ENCODE results near the gene C8A. TPM values are rescaled to one million over a fixed set of nuclear protein-coding genes. Genes with fewer than 3 reads are reported as not detected.

Gene C8A
- polyA plus RNA-seq, 4 donors, result 0.13 to 2.4 (median 2.1) TPM

DNA sequence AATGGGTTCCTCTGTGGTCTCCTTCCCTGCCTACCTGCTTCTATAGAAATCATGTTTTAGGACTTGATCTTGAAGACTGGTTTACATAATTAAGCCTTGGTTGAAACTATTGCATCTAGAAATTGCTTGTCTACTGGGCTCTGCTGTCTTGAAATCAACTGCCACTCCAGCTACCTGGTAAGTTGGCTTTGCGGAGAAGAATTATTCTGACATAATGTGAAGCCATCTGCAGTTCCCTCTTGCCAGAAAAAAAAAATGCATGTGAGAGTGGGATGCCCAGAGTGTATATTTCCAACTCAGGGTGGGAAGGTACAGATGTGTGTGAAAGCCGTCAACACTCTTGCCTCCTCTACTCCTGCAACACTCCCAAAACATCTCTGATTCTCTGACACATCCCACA, 84.0 kb downstream of the C8A start:
- no peak overlapping the region for H3K4me3 ChIP-seq (ENCODE audit: low read depth in 1 of 3, low read length in 3 of 3)
- 93 to 98% (median 95%) methylated on average over 2 of the region's 2 CpGs for WGBS, 3 donors
- H3K27ac ChIP-seq (ENCODE audit: low read depth in 1 of 3, low read length in 2 of 3), result no peak overlapping the region
- no peaks in the 10 kb centered on the region for H3K36me3 ChIP-seq (ENCODE audit: control insufficient read depth in 3 of 3, insufficient read depth in 2 of 3, low read depth in 1 of 3, low read length in 3 of 3)
- DNase-seq, result no peak
- no peaks in the 10 kb centered on the region for H3K4me1 ChIP-seq (ENCODE audit: control insufficient read depth in 3 of 3, insufficient read depth in 2 of 3, low read depth in 1 of 3, low read length in 2 of 3)
- H3K9me3 ChIP-seq (ENCODE audit: control insufficient read depth in 2 of 2, insufficient read depth in 1 of 2, low read depth in 1 of 2, low read length in 1 of 2), result no peaks in the 10 kb centered on the region
- peaks cover 0 to 2% (median 0%) of the 10 kb centered on the region in 3 donors for H3K27me3 ChIP-seq (ENCODE audit: control insufficient read depth in 3 of 3, insufficient read depth in 3 of 3, low read length in 3 of 3)
- no peak for FAIRE-seq

DNA sequence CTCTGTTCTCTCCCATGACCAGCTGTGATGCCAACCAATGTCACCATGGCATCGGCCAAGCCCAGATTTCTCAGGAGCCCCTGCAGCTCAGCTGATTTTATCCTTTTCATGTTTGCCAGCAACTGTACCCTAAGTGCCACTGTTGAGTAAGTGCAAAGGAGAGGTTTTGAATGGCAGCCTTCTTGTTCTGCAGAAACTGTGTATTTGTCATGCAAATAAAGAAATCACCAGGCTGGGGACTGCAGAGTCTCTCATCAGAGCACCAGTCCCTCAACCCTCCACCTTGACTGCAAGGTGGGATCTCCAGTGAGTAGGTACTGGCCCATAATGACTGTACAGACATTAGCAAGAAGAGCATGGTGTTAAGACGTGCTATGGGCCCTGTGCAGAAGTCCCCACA, 84.6 kb downstream of the C8A start:
- no peak overlapping the region for H3K4me3 ChIP-seq (ENCODE audit: low read depth in 1 of 3, low read length in 3 of 3)
- no peak for FAIRE-seq
- H3K36me3 ChIP-seq (ENCODE audit: control insufficient read depth in 3 of 3, insufficient read depth in 2 of 3, low read depth in 1 of 3, low read length in 3 of 3), result no peaks in the 10 kb centered on the region
- no peak overlapping the region for H3K27ac ChIP-seq (ENCODE audit: low read depth in 1 of 3, low read length in 2 of 3)
- H3K27me3 ChIP-seq (ENCODE audit: control insufficient read depth in 3 of 3, insufficient read depth in 3 of 3, low read length in 3 of 3), result peaks cover 0 to 2% (median 0%) of the 10 kb centered on the region in 3 donors
- no peaks in the 10 kb centered on the region for H3K4me1 ChIP-seq (ENCODE audit: control insufficient read depth in 3 of 3, insufficient read depth in 2 of 3, low read depth in 1 of 3, low read length in 2 of 3)
- no peak for DNase-seq
- H3K9me3 ChIP-seq (ENCODE audit: control insufficient read depth in 2 of 2, insufficient read depth in 1 of 2, low read depth in 1 of 2, low read length in 1 of 2), result no peaks in the 10 kb centered on the region
- 82 to 88% (median 85%) methylated on average over 2 of the region's 2 CpGs for WGBS, 3 donors

DNA sequence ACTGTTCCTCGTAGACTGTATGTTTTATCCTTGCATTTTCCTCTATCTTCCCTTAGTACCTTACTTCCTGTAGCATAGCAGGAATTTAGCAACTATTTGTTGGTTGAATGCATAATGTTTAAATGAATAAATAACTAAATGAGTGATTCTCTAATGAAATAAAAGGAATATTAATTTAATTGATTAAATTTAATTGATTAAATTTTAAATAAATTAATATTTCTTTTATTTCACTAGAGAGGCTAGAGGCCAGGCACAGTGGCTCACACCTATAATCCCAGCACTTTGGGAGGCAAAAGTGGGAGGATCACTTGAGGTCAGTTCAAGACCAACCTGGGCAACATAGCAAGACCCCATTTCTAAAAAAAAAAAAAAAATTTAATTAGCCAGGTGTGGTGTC, 85.4 kb downstream of the C8A start:
- H3K27ac ChIP-seq (ENCODE audit: low read depth in 1 of 3, low read length in 2 of 3), result no peak overlapping the region
- H3K4me3 ChIP-seq (ENCODE audit: low read depth in 1 of 3, low read length in 3 of 3), result no peak overlapping the region
- no peak for DNase-seq
- no peaks in the 10 kb centered on the region for H3K4me1 ChIP-seq (ENCODE audit: control insufficient read depth in 3 of 3, insufficient read depth in 2 of 3, low read depth in 1 of 3, low read length in 2 of 3)
- FAIRE-seq, result no peak
- 0 to 65% (median 46%) methylated on average over 1 of the region's 1 CpG for WGBS, 3 donors
- H3K27me3 ChIP-seq (ENCODE audit: control insufficient read depth in 3 of 3, insufficient read depth in 3 of 3, low read length in 3 of 3), result peaks cover 0 to 2% (median 0%) of the 10 kb centered on the region in 3 donors
- no peaks in the 10 kb centered on the region for H3K9me3 ChIP-seq (ENCODE audit: control insufficient read depth in 2 of 2, insufficient read depth in 1 of 2, low read depth in 1 of 2, low read length in 1 of 2)
- H3K36me3 ChIP-seq (ENCODE audit: control insufficient read depth in 3 of 3, insufficient read depth in 2 of 3, low read depth in 1 of 3, low read length in 3 of 3), result no peaks in the 10 kb centered on the region

DNA sequence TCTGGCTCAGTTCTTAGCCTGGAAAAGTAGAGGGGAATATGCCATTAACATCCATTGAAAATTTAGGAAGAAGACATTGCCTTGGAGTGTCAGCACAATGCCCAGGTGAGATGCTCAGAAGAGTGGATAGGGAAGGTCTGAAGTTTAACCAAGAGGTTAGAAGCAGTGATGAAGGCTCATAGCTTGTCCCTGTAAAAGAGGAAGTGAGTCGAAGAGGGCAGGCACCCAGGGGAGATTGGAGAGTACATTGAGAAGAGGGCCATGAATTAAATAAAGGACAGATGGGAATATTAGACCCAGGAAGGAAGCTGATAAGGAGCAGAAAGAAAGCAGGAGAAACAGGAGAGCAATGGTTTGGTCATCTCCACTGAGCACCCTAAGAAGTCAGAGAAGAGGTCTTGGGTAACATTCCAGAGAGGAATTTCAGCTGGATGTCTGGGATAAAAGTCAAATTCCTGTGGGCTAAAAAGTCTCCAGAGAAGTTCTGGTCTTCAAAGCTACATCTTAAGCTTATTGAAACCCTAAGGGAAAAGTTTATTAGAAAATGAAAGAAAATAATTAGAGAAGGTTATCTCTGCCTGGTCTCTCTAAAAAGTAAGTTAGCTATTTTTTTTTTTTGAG, 93.9 kb downstream of the C8A start:
- DNase-seq, result no peak
- H3K27me3 ChIP-seq (ENCODE audit: control insufficient read depth in 3 of 3, insufficient read depth in 3 of 3, low read length in 3 of 3), result no peaks in the 10 kb centered on the region
- H3K9me3 ChIP-seq (ENCODE audit: control insufficient read depth in 2 of 2, insufficient read depth in 1 of 2, low read depth in 1 of 2, low read length in 1 of 2), result no peaks in the 10 kb centered on the region
- H3K4me1 ChIP-seq (ENCODE audit: control insufficient read depth in 3 of 3, insufficient read depth in 2 of 3, low read depth in 1 of 3, low read length in 2 of 3), result peaks cover 0 to 6% (median 0%) of the 10 kb centered on the region in 3 donors
- no peak for FAIRE-seq
- no peaks in the 10 kb centered on the region for H3K36me3 ChIP-seq (ENCODE audit: control insufficient read depth in 3 of 3, insufficient read depth in 2 of 3, low read depth in 1 of 3, low read length in 3 of 3)
- H3K27ac ChIP-seq (ENCODE audit: low read depth in 1 of 3, low read length in 2 of 3), result no peak overlapping the region
- 60 to 88% (median 64%) methylated on average over 1 of the region's 1 CpG for WGBS, 3 donors
- no peak overlapping the region for H3K4me3 ChIP-seq (ENCODE audit: low read depth in 1 of 3, low read length in 3 of 3)

DNA sequence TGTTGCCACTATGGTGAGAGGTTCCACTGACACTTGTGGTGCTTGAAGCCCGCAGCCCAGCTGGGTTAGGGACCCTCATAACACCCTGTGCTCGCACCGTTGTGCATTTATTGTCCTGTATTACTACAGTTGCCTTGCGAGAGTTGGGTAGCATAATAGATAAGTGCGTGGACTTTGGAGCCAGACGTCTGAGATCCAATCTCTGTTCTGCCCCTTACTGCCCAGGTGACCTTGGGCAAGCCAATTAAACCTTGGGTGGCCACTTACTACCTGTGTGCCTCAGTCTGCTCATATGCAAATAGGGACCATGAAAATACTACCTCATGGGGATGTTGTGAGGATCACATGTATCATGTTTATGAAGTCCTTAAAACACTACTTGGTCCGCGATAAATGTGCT, 97.9 kb downstream of the C8A start:
- 35 to 74% (median 56%) methylated on average over 8 of the region's 8 CpGs for WGBS, 3 donors
- no peaks in the 10 kb centered on the region for H3K36me3 ChIP-seq (ENCODE audit: control insufficient read depth in 3 of 3, insufficient read depth in 2 of 3, low read depth in 1 of 3, low read length in 3 of 3)
- H3K27me3 ChIP-seq (ENCODE audit: control insufficient read depth in 3 of 3, insufficient read depth in 3 of 3, low read length in 3 of 3), result no peaks in the 10 kb centered on the region
- H3K27ac ChIP-seq (ENCODE audit: low read depth in 1 of 3, low read length in 2 of 3), result no peak overlapping the region
- FAIRE-seq, result no peak
- H3K4me1 ChIP-seq (ENCODE audit: control insufficient read depth in 3 of 3, insufficient read depth in 2 of 3, low read depth in 1 of 3, low read length in 2 of 3), result peaks cover 0 to 7% (median 5%) of the 10 kb centered on the region in 3 donors
- DNase-seq, result peak; percentile 45 to 71
- H3K4me3 ChIP-seq (ENCODE audit: low read depth in 1 of 3, low read length in 3 of 3), result no peak overlapping the region
- no peaks in the 10 kb centered on the region for H3K9me3 ChIP-seq (ENCODE audit: control insufficient read depth in 2 of 2, insufficient read depth in 1 of 2, low read depth in 1 of 2, low read length in 1 of 2)

DNA sequence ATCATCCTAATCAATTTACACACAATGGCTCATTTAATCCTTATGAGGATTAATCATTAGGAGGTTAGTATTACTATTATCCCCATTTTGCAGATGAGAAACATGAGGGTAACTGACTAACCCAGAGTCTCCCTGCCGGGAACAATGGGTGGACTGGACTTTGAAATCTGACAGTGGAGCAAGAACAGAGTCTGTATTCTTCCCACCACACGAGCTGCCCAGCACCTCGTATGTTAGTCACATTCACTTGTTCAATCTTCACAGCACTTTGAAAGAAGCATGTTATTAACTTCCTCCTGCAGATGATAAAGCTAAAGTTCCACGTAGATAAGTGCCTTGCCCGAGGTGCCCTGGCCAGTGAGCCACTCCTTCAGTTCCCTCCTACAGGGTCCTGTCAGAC, 98.8 kb downstream of the C8A start:
- Histone ChIP-seq H3K36me3 (ENCODE audit: control insufficient read depth in 3 of 3, insufficient read depth in 2 of 3, low read depth in 1 of 3, low read length in 3 of 3) (no peaks in the 10 kb centered on the region), H3K9me3 (ENCODE audit: control insufficient read depth in 2 of 2, insufficient read depth in 1 of 2, low read depth in 1 of 2, low read length in 1 of 2) (no peaks in the 10 kb centered on the region), H3K27me3 (ENCODE audit: control insufficient read depth in 3 of 3, insufficient read depth in 3 of 3, low read length in 3 of 3) (no peaks in the 10 kb centered on the region), H3K4me1 (ENCODE audit: control insufficient read depth in 3 of 3, insufficient read depth in 2 of 3, low read depth in 1 of 3, low read length in 2 of 3) (peaks cover 0 to 16% (median 5%) of the 10 kb centered on the region in 3 donors), H3K27ac (ENCODE audit: low read depth in 1 of 3, low read length in 2 of 3) (peak overlapping the region in 1 of 3 donors; percentile 34), H3K4me3 (ENCODE audit: low read depth in 1 of 3, low read length in 3 of 3) (no peak overlapping the region)
- FAIRE-seq (no peak), DNase-seq (peak; percentile 28 to 79)
- WGBS, 3 donors, result 7 to 45% (median 12%) methylated on average over 5 of the region's 5 CpGs

DNA sequence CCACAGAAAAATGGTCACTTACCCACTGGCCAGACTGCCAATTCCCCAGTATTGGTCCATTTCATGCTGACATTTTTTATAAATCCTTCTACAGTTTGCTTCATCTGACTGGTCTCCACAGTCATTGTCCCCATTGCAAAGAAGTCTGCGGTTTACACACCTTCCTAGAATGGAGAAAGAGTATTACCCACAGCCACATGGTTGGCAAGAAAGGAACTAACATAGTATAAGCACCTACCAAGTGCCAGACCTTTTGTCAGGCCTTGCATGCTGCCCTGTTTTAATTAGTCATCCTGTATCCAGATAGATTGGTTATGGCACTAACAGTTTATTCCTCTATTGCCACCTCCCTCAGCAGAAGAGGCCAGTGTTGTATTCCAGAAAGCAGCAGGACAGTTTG, 100.1 kb downstream of the C8A start:
- no peak overlapping the region for H3K4me3 ChIP-seq (ENCODE audit: low read depth in 1 of 3, low read length in 3 of 3)
- peaks cover 0 to 24% (median 5%) of the 10 kb centered on the region in 3 donors for H3K4me1 ChIP-seq (ENCODE audit: control insufficient read depth in 3 of 3, insufficient read depth in 2 of 3, low read depth in 1 of 3, low read length in 2 of 3)
- no peaks in the 10 kb centered on the region for H3K27me3 ChIP-seq (ENCODE audit: control insufficient read depth in 3 of 3, insufficient read depth in 3 of 3, low read length in 3 of 3)
- H3K36me3 ChIP-seq (ENCODE audit: control insufficient read depth in 3 of 3, insufficient read depth in 2 of 3, low read depth in 1 of 3, low read length in 3 of 3), result no peaks in the 10 kb centered on the region
- no peaks in the 10 kb centered on the region for H3K9me3 ChIP-seq (ENCODE audit: control insufficient read depth in 2 of 2, insufficient read depth in 1 of 2, low read depth in 1 of 2, low read length in 1 of 2)
- 85 to 87% (median 85%) methylated on average over 1 of the region's 1 CpG for WGBS, 3 donors
- DNase-seq (peak in 1 of 2 donors; percentile 25), FAIRE-seq (no peak)
- H3K27ac ChIP-seq (ENCODE audit: low read depth in 1 of 3, low read length in 2 of 3), result no peak overlapping the region

DNA sequence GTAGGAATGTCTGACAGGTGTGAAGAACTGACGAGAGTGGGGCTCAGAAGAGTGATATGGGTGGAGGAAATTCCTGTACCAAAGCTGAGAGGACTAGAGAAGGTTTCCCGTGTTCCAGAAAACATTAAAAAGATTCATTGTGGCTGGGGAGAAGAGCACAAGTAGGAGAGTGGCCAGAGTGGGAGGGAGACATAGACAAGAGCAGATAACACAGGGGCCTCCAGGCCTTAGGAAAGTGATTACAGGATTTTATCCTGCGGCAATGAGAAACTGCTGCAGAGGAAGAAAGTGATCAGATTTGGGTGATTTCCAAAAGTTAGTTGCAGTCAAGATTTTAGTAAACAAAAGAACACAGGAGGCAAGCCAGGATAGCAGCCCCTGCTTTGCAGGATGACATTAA, 103.3 kb downstream of the C8A start:
- H3K27me3 ChIP-seq (ENCODE audit: control insufficient read depth in 3 of 3, insufficient read depth in 3 of 3, low read length in 3 of 3), result no peaks in the 10 kb centered on the region
- peak in 1 of 2 donors; percentile 14 for DNase-seq
- peaks cover 0 to 17% (median 5%) of the 10 kb centered on the region in 3 donors for H3K4me1 ChIP-seq (ENCODE audit: control insufficient read depth in 3 of 3, insufficient read depth in 2 of 3, low read depth in 1 of 3, low read length in 2 of 3)
- WGBS, 3 donors, result 15 to 37% (median 34%) methylated on average over 3 of the region's 3 CpGs
- H3K27ac ChIP-seq (ENCODE audit: low read depth in 1 of 3, low read length in 2 of 3), result no peak overlapping the region
- H3K4me3 ChIP-seq (ENCODE audit: low read depth in 1 of 3, low read length in 3 of 3), result no peak overlapping the region
- no peaks in the 10 kb centered on the region for H3K36me3 ChIP-seq (ENCODE audit: control insufficient read depth in 3 of 3, insufficient read depth in 2 of 3, low read depth in 1 of 3, low read length in 3 of 3)
- H3K9me3 ChIP-seq (ENCODE audit: control insufficient read depth in 2 of 2, insufficient read depth in 1 of 2, low read depth in 1 of 2, low read length in 1 of 2), result no peaks in the 10 kb centered on the region
- FAIRE-seq, result no peak

DNA sequence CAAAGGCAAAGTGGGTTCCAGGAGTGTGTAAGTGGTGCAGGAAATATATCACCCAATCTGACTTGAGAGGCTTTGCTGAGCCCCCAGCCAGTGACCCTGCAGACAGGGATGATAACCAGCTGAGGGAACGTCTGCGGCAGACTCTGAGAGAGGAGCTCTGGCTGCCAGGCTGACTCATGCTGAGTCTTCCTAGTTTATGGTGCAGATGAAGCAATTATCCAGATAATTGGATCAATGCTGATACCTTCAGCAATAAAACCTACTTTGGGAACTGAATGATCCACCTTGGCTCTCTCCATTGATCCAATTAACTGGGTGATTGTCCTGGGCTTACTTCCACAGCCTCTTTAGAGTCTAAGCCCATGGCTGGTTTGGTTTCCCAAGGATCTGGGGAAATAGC, 103.9 kb downstream of the C8A start:
- FAIRE-seq (no peak), DNase-seq (peak; percentile 67 to 82)
- H3K4me3 ChIP-seq (ENCODE audit: low read depth in 1 of 3, low read length in 3 of 3), result no peak overlapping the region
- H3K4me1 ChIP-seq (ENCODE audit: control insufficient read depth in 3 of 3, insufficient read depth in 2 of 3, low read depth in 1 of 3, low read length in 2 of 3), result peaks cover 0 to 17% (median 5%) of the 10 kb centered on the region in 3 donors
- H3K27me3 ChIP-seq (ENCODE audit: control insufficient read depth in 3 of 3, insufficient read depth in 3 of 3, low read length in 3 of 3), result no peaks in the 10 kb centered on the region
- H3K27ac ChIP-seq (ENCODE audit: low read depth in 1 of 3, low read length in 2 of 3), result peak overlapping the region in 1 of 3 donors; percentile 54
- no peaks in the 10 kb centered on the region for H3K9me3 ChIP-seq (ENCODE audit: control insufficient read depth in 2 of 2, insufficient read depth in 1 of 2, low read depth in 1 of 2, low read length in 1 of 2)
- 3 to 43% (median 33%) methylated on average over 2 of the region's 2 CpGs for WGBS, 3 donors
- H3K36me3 ChIP-seq (ENCODE audit: control insufficient read depth in 3 of 3, insufficient read depth in 2 of 3, low read depth in 1 of 3, low read length in 3 of 3), result no peaks in the 10 kb centered on the region

Data from small intestine (tissue), 7 donors.